ENCODE results near the gene PHF12.

DNA sequence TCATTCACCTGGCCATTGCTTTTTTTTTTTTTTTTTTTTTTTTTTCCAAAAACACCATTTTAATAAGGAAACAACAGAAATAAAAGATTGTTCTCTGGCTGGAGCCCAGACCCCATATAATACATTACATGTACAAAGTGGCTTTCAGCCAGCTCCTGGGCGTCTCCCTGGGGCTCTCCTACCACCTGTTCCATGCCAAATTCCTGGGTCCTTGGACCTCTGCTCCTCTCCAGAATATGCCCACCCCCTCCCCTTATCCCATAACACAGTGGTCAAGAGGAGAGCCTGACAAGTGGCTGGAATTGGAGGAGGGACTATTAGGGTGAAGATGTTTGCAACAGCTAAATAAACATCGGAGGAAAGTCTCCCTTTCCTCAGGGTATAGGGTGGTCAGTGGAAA lies 3.6 kb upstream of the PHF12 start:
- no peak for TF ChIP-seq NFIC (IDR thresholded peaks at IDR 0.05)
- TF ChIP-seq YY1 (IDR thresholded peaks at IDR 0.05; ENCODE audit: low read depth): no peak
- TF ChIP-seq CEBPB (IDR thresholded peaks at IDR 0.05): no peak
- no peak for TF ChIP-seq RAD21 (IDR thresholded peaks at IDR 0.05; ENCODE audit: low read depth)
- no peak for TF ChIP-seq FOXM1 (IDR thresholded peaks at IDR 0.05; ENCODE audit: borderline replicate concordance, low read depth)
- TF ChIP-seq TAF1 (IDR thresholded peaks at IDR 0.05; ENCODE audit: low read depth): no peak
- TF ChIP-seq, protein P1, sequence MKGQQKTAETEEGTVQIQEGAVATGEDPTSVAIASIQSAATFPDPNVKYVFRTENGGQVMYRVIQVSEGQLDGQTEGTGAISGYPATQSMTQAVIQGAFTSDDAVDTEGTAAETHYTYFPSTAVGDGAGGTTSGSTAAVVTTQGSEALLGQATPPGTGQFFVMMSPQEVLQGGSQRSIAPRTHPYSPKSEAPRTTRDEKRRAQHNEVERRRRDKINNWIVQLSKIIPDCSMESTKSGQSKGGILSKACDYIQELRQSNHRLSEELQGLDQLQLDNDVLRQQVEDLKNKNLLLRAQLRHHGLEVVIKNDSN (IDR thresholded peaks at IDR 0.05): no peak
